HepG2 (cell line): ENCODE measurements around the gene TEAD1.

Experiments
- ISL2 ChIP-seq: sonication (generic); formaldehyde crosslinking; IDR thresholded peaks from 2 replicates; pipeline ENCODE4 v1.5.0; 2020; ENCODE audit warnings: missing genetic modification reagents
- TCF7L2 ChIP-seq: IDR thresholded peaks from 2 replicates; pipeline ENCODE4 v1.6.1; 2011; ENCODE audit warnings: mild to moderate bottlenecking, low read depth, low read length, moderate library complexity
- ZNF556 ChIP-seq: sonication (generic); formaldehyde crosslinking; IDR thresholded peaks from 2 replicates; pipeline ENCODE4 v1.4.0; 2020; ENCODE audit warnings: mild to moderate bottlenecking, missing genetic modification reagents, borderline replicate concordance
- TF ChIP-seq, protein P1 (sequence below): sonication (generic); formaldehyde crosslinking; IDR thresholded peaks from 2 replicates; pipeline ENCODE4 v1.4.0; 2020; ENCODE audit warnings: missing genetic modification reagents
- TF ChIP-seq, protein P2 (sequence below): sonication (generic); formaldehyde crosslinking; IDR thresholded peaks from 2 replicates; pipeline ENCODE4 v1.5.0; 2020; ENCODE audit warnings: missing genetic modification reagents, mild to moderate bottlenecking, borderline replicate concordance
- TF ChIP-seq, protein P3 (sequence below): IDR thresholded peaks from 2 replicates; pipeline ENCODE4 v1.6.1; 2016
- TF ChIP-seq, protein P4 (sequence below): sonication (generic); formaldehyde crosslinking; IDR thresholded peaks from 2 replicates; pipeline ENCODE4 v1.9.0; 2021; ENCODE audit warnings: missing genetic modification reagents, mild to moderate bottlenecking, borderline replicate concordance

DNA sequence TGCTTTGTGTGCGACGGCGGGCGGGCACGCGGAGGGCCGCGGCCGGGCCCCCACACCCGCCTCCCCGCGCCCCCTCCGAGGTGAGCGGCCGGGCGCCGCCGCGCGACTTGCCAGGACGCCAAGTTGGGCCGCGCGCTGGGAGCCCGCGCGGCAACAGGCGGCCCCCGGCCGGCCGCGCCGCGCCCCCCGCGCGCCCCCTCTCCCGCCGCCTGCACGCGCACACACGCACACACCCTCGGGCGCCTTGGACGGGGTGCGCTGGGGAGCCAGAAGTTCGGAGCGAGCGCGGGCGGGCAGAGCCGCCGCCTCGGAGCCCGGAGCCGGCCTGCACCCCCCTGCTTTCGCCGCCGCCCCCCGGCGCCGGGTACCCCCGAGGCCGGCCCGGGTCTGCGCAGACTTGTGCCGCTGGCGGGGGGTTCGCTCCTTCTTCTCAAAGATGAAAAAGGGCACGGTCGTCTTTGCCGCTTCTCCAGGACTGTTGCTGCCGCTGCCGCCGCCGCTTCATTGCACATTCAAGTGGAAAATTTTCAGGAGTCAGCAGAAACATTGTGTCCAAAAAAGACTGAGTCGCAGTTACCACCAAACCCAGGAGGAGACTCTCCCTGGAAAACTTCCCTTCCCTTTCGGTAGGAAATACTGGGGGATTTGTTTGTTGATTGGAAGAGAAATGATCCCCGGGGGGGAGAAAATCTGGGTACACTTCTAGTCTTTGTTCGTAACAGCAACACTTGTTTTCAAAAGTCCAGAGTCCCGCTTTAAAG lies 895 bp downstream of the TEAD1 start:
- TF ChIP-seq, protein P1, sequence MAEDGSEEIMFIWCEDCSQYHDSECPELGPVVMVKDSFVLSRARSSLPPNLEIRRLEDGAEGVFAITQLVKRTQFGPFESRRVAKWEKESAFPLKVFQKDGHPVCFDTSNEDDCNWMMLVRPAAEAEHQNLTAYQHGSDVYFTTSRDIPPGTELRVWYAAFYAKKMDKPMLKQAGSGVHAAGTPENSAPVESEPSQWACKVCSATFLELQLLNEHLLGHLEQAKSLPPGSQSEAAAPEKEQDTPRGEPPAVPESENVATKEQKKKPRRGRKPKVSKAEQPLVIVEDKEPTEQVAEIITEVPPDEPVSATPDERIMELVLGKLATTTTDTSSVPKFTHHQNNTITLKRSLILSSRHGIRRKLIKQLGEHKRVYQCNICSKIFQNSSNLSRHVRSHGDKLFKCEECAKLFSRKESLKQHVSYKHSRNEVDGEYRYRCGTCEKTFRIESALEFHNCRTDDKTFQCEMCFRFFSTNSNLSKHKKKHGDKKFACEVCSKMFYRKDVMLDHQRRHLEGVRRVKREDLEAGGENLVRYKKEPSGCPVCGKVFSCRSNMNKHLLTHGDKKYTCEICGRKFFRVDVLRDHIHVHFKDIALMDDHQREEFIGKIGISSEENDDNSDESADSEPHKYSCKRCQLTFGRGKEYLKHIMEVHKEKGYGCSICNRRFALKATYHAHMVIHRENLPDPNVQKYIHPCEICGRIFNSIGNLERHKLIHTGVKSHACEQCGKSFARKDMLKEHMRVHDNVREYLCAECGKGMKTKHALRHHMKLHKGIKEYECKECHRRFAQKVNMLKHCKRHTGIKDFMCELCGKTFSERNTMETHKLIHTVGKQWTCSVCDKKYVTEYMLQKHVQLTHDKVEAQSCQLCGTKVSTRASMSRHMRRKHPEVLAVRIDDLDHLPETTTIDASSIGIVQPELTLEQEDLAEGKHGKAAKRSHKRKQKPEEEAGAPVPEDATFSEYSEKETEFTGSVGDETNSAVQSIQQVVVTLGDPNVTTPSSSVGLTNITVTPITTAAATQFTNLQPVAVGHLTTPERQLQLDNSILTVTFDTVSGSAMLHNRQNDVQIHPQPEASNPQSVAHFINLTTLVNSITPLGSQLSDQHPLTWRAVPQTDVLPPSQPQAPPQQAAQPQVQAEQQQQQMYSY (CRISPR knock-in tag), result no peak
- TF ChIP-seq TCF7L2 (no peak), ZNF556 (CRISPR knock-in tag) (no peak), ISL2 (no peak)
- TF ChIP-seq, protein P2, sequence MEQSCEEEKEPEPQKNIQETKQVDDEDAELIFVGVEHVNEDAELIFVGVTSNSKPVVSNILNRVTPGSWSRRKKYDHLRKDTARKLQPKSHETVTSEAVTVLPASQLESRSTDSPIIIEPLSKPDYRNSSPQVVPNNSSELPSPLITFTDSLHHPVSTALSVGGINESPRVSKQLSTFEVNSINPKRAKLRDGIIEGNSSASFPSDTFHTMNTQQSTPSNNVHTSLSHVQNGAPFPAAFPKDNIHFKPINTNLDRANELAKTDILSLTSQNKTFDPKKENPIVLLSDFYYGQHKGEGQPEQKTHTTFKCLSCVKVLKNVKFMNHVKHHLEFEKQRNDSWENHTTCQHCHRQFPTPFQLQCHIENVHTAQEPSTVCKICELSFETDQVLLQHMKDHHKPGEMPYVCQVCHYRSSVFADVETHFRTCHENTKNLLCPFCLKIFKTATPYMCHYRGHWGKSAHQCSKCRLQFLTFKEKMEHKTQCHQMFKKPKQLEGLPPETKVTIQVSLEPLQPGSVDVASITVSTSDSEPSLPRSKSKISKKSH, result no peak
- TF ChIP-seq, protein P3, sequence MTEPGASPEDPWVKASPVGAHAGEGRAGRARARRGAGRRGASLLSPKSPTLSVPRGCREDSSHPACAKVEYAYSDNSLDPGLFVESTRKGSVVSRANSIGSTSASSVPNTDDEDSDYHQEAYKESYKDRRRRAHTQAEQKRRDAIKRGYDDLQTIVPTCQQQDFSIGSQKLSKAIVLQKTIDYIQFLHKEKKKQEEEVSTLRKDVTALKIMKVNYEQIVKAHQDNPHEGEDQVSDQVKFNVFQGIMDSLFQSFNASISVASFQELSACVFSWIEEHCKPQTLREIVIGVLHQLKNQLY (CRISPR knock-in tag), result no peak
- TF ChIP-seq, protein P4, sequence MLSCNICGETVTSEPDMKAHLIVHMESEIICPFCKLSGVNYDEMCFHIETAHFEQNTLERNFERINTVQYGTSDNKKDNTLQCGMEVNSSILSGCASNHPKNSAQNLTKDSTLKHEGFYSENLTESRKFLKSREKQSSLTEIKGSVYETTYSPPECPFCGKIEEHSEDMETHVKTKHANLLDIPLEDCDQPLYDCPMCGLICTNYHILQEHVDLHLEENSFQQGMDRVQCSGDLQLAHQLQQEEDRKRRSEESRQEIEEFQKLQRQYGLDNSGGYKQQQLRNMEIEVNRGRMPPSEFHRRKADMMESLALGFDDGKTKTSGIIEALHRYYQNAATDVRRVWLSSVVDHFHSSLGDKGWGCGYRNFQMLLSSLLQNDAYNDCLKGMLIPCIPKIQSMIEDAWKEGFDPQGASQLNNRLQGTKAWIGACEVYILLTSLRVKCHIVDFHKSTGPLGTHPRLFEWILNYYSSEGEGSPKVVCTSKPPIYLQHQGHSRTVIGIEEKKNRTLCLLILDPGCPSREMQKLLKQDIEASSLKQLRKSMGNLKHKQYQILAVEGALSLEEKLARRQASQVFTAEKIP (CRISPR knock-in tag), result no peak
